ENCODE measurements around the gene TM4SF4. TPM values are rescaled to one million over a fixed set of nuclear protein-coding genes. Genes with fewer than 3 reads are reported as not detected.

TM4SF4 gene
- total and polyA plus RNA-seq, 4 donors = 184 to 230 (median 208) TPM

- H3K4me3 ChIP-seq (ENCODE audit: low read depth in 1 of 3, low read length in 3 of 3) = no peak overlapping the region
- TF ChIP-seq GABPA (IDR thresholded peaks at IDR 0.05 in 1 of 2, conservative IDR thresholded peaks at IDR 0.05 in 1 of 2) (no peak), HNF4A (conservative IDR thresholded peaks at IDR 0.05) (no peak), YY1 (IDR thresholded peaks at IDR 0.05) (no peak), FOXA1 (IDR thresholded peaks at IDR 0.05) (no peak), EGR1 (IDR thresholded peaks at IDR 0.05; ENCODE audit: low read depth in 2 of 2) (no peak), RXRA (IDR thresholded peaks at IDR 0.05) (no peak), JUND (IDR thresholded peaks at IDR 0.05) (no peak), HNF4G (IDR thresholded peaks at IDR 0.05) (no peak), ZBTB33 (IDR thresholded peaks at IDR 0.05) (no peak), CTCF (IDR thresholded peaks at IDR 0.05; ENCODE audit: low read depth, low read length, missing input control) (no peak), FOXA2 (IDR thresholded peaks at IDR 0.05) (no peak), ATF3 (IDR thresholded peaks at IDR 0.05) (no peak)
These were observed 23.6 kb downstream of the TM4SF4 start for GRCh38 chr3:149497966-149498670.

GRCh38 chr3:149501524-149501923, 27.0 kb downstream of the TM4SF4 start:
- Histone ChIP-seq H3K9ac (ENCODE audit: low read depth in 1 of 2, low read length in 2 of 2) (no peak overlapping the region), H3K4me1 (ENCODE audit: control insufficient read depth in 4 of 4, insufficient read depth in 4 of 4, low read length in 3 of 4) (no peaks in the 10 kb centered on the region), H3K9me3 (ENCODE audit: control insufficient read depth in 4 of 4, low read length in 3 of 4) (no peaks in the 10 kb centered on the region), H3K27ac (ENCODE audit: low read depth in 1 of 2, low read length in 2 of 2) (no peak overlapping the region), H3K27me3 (ENCODE audit: control insufficient read depth in 4 of 4, insufficient read depth in 4 of 4, low read length in 3 of 4) (no peaks in the 10 kb centered on the region), H3K4me3 (ENCODE audit: low read depth in 1 of 3, low read length in 3 of 3) (no peak overlapping the region), H3K36me3 (ENCODE audit: control insufficient read depth in 4 of 4, insufficient read depth in 3 of 4, low read depth in 1 of 4, low read length in 3 of 4) (peaks cover 4 to 53% (median 41%) of the 10 kb centered on the region in 4 donors)
- 91% methylated on average over 1 of the region's 1 CpG for whole genome bisulfite sequencing
- no peak for DNase-seq (ENCODE audit: low spot score)
- no peak for TF ChIP-seq ZBTB33 (IDR thresholded peaks at IDR 0.05)
- no peak for TF ChIP-seq ATF3 (IDR thresholded peaks at IDR 0.05)
- no peak for TF ChIP-seq HNF4G (IDR thresholded peaks at IDR 0.05)
- no peak for TF ChIP-seq FOXA2 (IDR thresholded peaks at IDR 0.05)
- no peak for TF ChIP-seq HNF4A (conservative IDR thresholded peaks at IDR 0.05)
- no peak for TF ChIP-seq YY1 (IDR thresholded peaks at IDR 0.05)
- TF ChIP-seq JUND (IDR thresholded peaks at IDR 0.05) = no peak
- no peak for TF ChIP-seq REST (IDR thresholded peaks at IDR 0.05)
- TF ChIP-seq RXRA (IDR thresholded peaks at IDR 0.05) = no peak
- no peak for TF ChIP-seq FOXA1 (IDR thresholded peaks at IDR 0.05)
- TF ChIP-seq GABPA (IDR thresholded peaks at IDR 0.05 in 1 of 2, conservative IDR thresholded peaks at IDR 0.05 in 1 of 2) = no peak
- TF ChIP-seq NR2F2 (IDR thresholded peaks at IDR 0.05) = no peak
- no peak for TF ChIP-seq SP1 (IDR thresholded peaks at IDR 0.05)
- no peak for TF ChIP-seq CTCF (IDR thresholded peaks at IDR 0.05; ENCODE audit: low read depth, low read length, missing input control)
- no peak for TF ChIP-seq RAD21 (IDR thresholded peaks at IDR 0.05)
- TF ChIP-seq MAX (IDR thresholded peaks at IDR 0.05) = no peak
- no peak for TF ChIP-seq TAF1 (conservative IDR thresholded peaks at IDR 0.05)

More at GRCh38 chr3:149497966-149498670, 23.6 kb downstream of the TM4SF4 start:
- no peaks in the 10 kb centered on the region for H3K27me3 ChIP-seq (ENCODE audit: control insufficient read depth in 4 of 4, insufficient read depth in 4 of 4, low read length in 3 of 4)
- H3K9ac ChIP-seq (ENCODE audit: low read depth in 1 of 2, low read length in 2 of 2) = no peak overlapping the region
- no peaks in the 10 kb centered on the region for H3K9me3 ChIP-seq (ENCODE audit: control insufficient read depth in 4 of 4, low read length in 3 of 4)
- 82% methylated on average over 4 of the region's 4 CpGs for WGBS
- peaks cover 4 to 59% (median 51%) of the 10 kb centered on the region in 4 donors for H3K36me3 ChIP-seq (ENCODE audit: control insufficient read depth in 4 of 4, insufficient read depth in 3 of 4, low read depth in 1 of 4, low read length in 3 of 4)
- peaks cover 0 to 3% (median 0%) of the 10 kb centered on the region in 4 donors for H3K4me1 ChIP-seq (ENCODE audit: control insufficient read depth in 4 of 4, insufficient read depth in 4 of 4, low read length in 3 of 4)
- H3K27ac ChIP-seq (ENCODE audit: low read depth in 1 of 2, low read length in 2 of 2) = no peak overlapping the region
- no peak for DNase-seq (ENCODE audit: low spot score)

All from liver (tissue), 9 donors.